GM19099 (cell line): ENCODE results near the gene ENO3.

ENCODE experiments used
- POLR2A ChIP-seq: IDR thresholded peaks from 3 replicates; pipeline ENCODE4 v1.6.1; 2011; ENCODE audit warnings: low read depth; ENCODE audit not compliant: insufficient read length; ENCODE audit errors: extremely low read depth

ENO3 gene

DNA sequence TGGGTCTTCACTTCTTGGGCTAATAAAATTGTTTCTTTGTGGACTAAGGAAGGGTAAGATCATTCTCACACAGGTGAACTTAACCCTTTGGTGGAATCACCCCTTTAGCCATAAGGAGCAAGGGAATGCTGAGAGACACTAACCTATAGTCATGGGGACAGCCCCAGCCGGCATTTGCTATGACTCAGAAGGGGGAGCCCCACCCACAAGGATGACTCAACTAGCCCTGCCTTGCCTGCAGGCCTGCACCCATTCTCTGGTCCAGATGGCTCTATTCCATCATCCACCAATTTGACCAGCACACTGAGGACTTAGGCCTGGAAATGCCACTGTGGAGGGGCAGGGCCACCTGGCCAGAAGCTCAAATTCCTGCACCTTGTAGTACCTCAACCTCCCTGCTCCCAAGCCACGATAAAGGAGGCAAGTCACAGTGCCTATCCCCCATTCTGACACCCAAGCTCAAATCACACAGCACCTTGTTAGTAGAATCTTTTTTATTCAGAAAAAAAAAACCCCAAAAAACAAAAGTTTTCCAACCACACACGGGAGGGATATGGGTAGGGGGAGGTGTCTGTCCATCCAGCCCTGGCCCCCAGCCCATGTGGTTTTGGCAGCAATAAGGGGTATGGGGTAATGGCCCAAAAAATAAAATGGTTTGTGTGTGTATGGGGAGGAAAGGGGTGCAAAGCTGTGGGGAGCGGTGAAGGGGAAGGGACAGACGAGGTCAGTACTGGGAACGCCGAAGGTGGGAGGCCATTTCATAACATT, 5.6 kb upstream of the ENO3 start:
- TF ChIP-seq POLR2A = no peak

DNA sequence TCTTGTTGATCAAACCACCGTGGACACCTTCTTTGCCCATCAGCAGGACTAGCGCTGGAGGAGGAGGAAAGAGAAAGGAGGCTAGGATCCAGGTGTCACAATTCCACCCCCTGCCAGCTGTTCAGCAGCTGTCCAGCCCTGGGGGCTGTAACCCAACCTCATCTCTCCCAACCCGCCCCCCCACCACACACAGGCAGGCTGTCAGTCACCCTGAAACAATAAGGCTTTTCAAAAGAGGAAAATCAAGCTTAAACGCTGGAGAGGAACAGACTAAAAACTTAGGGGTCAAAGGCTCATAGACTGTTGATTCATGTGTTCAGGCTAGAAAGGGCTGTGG, 5.0 kb upstream of the ENO3 start:
- TF ChIP-seq POLR2A = no peak

DNA sequence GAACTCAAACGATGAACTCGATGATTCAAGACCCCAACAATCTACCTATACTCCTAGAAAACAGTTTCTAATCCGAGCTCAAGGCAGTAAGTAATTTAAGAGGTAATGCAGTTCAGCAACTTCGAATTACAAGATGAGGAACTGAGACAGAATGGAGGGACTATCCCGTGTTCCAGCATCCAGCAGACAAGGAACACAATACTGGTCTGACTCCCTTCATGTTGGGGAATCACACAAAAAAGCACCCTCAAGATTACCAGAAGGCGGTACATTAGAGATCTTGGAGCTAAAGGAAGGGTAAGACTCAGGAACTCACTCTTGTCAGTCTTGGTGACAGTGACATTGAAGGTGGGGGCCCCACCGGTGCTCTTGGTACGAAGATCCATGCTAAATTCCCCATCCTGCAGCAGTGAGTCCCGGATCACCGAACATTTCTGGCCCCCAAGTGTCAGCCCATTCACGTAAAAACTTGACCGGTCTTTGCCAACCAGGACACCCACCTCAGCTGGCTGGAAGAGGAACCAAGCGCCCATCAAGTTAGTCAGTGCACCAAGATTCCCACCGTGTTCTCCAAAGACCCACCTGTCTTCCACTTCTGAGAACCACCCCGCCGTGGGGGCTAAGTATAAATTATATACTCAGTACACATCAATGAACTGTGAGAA, 4.5 kb upstream of the ENO3 start:
- TF ChIP-seq POLR2A = no peak

DNA sequence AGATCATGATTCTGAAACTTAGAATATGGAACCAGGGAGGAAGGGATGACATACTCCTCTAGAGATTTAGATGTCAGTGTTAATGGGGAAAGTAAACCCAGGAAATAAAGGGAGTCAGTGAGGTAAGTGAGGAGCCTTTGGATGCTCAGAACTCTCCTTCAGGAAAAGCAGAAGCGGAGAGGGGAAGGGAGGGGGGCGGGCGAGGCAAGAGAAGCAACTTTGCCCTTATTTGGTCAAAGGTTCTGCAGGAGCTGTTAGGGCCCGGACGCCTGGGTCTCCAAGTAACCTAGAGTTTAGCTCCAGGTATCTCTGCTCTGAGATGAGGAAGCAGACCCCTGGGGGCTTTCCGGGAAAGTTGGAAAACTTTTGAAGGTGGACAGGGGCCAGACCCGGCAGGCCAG, 3.9 kb upstream of the ENO3 start:
- TF ChIP-seq POLR2A = no peak

- TF ChIP-seq POLR2A = no peak
These were observed 3.3 kb upstream of the ENO3 start for GRCh38 chr17:4947411-4948165.

- peak; percentile 97 for TF ChIP-seq POLR2A
These were observed 2.6 kb upstream of the ENO3 start, which contains the start of gene PFN1 for GRCh38 chr17:4948166-4948930. Gene PFN1 (minus strand): TSS chr17:4948530. CDS start chr17:4948394, 136 bp downstream.

- peak; percentile 74 for TF ChIP-seq POLR2A
These were observed 2.0 kb upstream of the ENO3 start for GRCh38 chr17:4948931-4949320.

GRCh38 chr17:4949321-4950074, 1.4 kb upstream of the ENO3 start:
- TF ChIP-seq POLR2A = no peak

GRCh38 chr17:4950075-4950745, 709 bp upstream of the ENO3 start:
- peak; percentile 30 for TF ChIP-seq POLR2A

DNA sequence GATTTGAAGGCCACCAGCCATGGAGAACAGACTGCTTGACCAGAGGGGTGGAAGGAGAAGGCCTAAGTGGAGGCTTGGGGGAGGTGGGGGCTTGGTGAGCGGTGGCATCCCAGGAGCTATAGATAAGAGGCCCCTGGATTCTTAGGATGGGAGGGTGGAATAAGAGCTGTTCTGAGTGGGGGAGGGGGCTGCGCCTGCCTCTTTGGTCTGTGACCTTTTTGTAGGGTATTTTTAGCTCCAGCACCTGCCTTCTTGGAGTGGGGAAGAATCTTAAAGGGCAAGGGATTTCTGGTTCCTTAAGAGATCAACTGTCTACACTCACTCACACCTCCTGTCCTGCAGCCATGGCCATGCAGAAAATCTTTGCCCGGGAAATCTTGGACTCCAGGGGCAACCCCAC, 567 bp downstream of the ENO3 start:
- TF ChIP-seq POLR2A = no peak

DNA sequence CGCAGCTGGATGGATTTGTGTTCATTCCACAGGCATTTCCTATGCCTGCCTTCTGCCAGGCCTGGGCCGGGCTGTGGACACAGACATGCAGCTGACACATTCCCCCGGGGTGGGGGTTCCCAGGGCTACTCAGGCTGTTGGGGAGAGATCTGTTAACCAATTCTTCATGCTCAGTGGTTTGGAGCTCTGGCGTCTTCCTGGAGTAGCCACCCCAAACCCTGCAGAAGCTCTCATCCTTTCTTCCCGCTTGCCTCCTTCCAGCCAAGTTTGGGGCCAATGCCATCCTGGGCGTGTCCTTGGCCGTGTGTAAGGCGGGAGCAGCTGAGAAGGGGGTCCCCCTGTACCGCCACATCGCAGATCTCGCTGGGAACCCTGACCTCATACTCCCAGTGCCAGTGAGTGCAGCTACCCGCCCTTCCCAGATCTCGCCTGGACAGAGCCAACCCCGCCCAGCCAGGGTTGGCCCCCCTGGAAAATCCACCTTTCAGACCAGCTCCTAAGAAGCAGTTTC, 2.6 kb downstream of the ENO3 start:
- TF ChIP-seq POLR2A = no peak

DNA sequence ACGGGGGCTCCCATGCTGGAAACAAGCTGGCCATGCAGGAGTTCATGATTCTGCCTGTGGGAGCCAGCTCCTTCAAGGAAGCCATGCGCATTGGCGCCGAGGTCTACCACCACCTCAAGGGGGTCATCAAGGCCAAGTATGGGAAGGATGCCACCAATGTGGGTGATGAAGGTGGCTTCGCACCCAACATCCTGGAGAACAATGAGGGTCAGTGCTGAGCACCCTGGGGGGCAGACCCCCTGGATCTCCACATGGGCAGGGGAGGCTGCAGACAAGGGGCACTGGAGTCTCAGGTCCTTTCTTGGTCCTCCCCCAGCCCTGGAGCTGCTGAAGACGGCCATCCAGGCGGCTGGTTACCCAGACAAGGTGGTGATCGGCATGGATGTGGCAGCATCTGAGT, 4.2 kb downstream of the ENO3 start:
- no peak for TF ChIP-seq POLR2A

- no peak for TF ChIP-seq POLR2A
These were observed 5.7 kb downstream of the ENO3 start for GRCh38 chr17:4956493-4957061.
